Measurements from ENCODE around the gene ING2.

- no peak for TF ChIP-seq CTCF (IDR thresholded peaks at IDR 0.05; ENCODE audit: low read depth, low read length)
- no peak for TF ChIP-seq EZH2phosphoT487 (IDR thresholded peaks at IDR 0.05; ENCODE audit: low read depth)
Observed at GRCh38 chr4:183469936-183470335, 34.9 kb upstream of the ING2 start.

All from OCI-LY3 (cell line).